CD4-positive, CD25-positive, alpha-beta regulatory T cell (primary cell): ENCODE data around the gene MPHOSPH9. TPM values are rescaled to one million over a fixed set of nuclear protein-coding genes. Genes with fewer than 3 reads are reported as not detected.

Source experiments
- ATAC-seq, 2 donors: fragments of 150-1000 bp; cut with Tn5 transposase; one replicate each; pipeline ENCODE4 v1.10.0; 2021; ENCODE audit warnings: low read depth in 2 of 2, moderate number of reproducible peaks in 2 of 2, moderate library complexity in 1 of 2
- DNase-seq, 3 donors: peaks; one replicate each; pipeline versions ENCODE4 v3.0.0 to v3.0.0-alpha.2; 2012 to 2022; ENCODE audit warnings: mixed read lengths in 1 of 3
- H3K27ac ChIP-seq: one replicate; pipeline ENCODE4 v1.7.0; 2013; ENCODE audit warnings: mild to moderate bottlenecking, low read length; ENCODE audit not compliant: insufficient read depth, poor library complexity, severe bottlenecking
- H3K27me3 ChIP-seq: one replicate; pipeline ENCODE4 v1.7.0; 2013; ENCODE audit warnings: low read length; ENCODE audit not compliant: control insufficient read depth, insufficient read depth
- H3K36me3 ChIP-seq: one replicate; pipeline ENCODE4 v1.7.0; 2013; ENCODE audit warnings: mild to moderate bottlenecking, low read length, moderate library complexity; ENCODE audit not compliant: control insufficient read depth, insufficient read depth
- H3K4me1 ChIP-seq: 2 replicates; pipeline ENCODE4 v1.7.0; 2013; ENCODE audit warnings: mild to moderate bottlenecking, low read length; ENCODE audit not compliant: insufficient read depth, control insufficient read depth, poor library complexity, severe bottlenecking
- H3K4me3 ChIP-seq: one replicate; pipeline ENCODE4 v1.7.0; 2013; ENCODE audit warnings: low read depth, mild to moderate bottlenecking, low read length, moderate library complexity
- H3K9me3 ChIP-seq, 2 experiments: 1 replicate in 1 of 2; 2 replicates in 1 of 2; pipeline ENCODE4 v1.7.0; 2013; ENCODE audit warnings: low read length in 2 of 2, mild to moderate bottlenecking in 1 of 2, moderate library complexity in 1 of 2; ENCODE audit not compliant: control insufficient read depth in 2 of 2
- H3K27ac Mint-ChIP-seq, 3 donors: one replicate each; pipeline ENCODE4 v1.8.0; 2020 to 2022; ENCODE audit warnings: mild to moderate bottlenecking in 3 of 3, mixed read lengths in 3 of 3, moderate library complexity in 2 of 3
- H3K27me3 Mint-ChIP-seq: one replicate; pipeline ENCODE4 v1.8.0; 2022; ENCODE audit warnings: mild to moderate bottlenecking, mixed read lengths
- H3K36me3 Mint-ChIP-seq: one replicate; pipeline ENCODE4 v1.8.0; 2020; ENCODE audit warnings: mixed read lengths
- H3K4me1 Mint-ChIP-seq, 4 donors: one replicate each; pipeline ENCODE4 v1.8.0; 2020 to 2022; ENCODE audit warnings: mixed read lengths in 4 of 4, mild to moderate bottlenecking in 1 of 4
- H3K4me3 Mint-ChIP-seq, 4 donors: one replicate each; pipeline ENCODE4 v1.8.0; 2020 to 2022; ENCODE audit warnings: mild to moderate bottlenecking in 4 of 4, mixed read lengths in 4 of 4, moderate library complexity in 3 of 4
- H3K9me3 Mint-ChIP-seq, 7 donors: one replicate each; pipeline ENCODE4 v1.8.0; 2020 to 2022; ENCODE audit warnings: mixed read lengths in 7 of 7, mild to moderate bottlenecking in 3 of 7, moderate library complexity in 2 of 7
- polyA plus RNA-seq, 4 donors: library from polyadenylated mRNA; unstranded; fragments of 300-500 nt; fragmentation: Illumina TruSeq; gene quantifications; one replicate each; pipeline ENCODE4 v1.2.3, GENCODE V29; 2021
- total RNA-seq: library from RNA; stranded (reverse); gene quantifications from one replicate; pipeline ENCODE4 v1.2.3, GENCODE V29; 2022

MPHOSPH9 gene
- total and polyA plus RNA-seq, 5 donors from 2014 or later, result 30.9 to 83.5 (median 48.2) TPM

DNA sequence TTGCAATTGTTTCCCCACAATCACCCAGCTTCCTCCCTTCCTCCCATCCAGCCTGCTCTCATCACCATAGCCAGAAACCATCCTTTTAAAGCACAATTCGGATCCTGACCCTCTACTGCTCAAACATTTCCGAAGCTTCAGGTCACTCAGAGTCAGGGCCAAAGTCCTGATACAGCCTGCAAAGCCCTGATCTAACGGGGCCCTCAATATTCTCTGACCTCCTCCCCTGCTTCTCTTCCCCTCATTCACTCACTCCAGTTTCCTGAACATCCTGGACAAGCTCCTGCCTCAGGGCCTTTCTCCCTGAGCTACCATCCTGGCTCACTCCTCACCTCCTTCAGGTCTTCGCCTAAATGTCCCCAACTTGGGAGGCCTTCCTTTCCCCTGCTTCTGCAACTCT, 128.1 kb downstream of the MPHOSPH9 start:
- Mint-ChIP-seq H3K4me3 (peak overlapping the region in 2 of 4 donors; percentile 6 to 86), H3K27ac (peak overlapping the region; percentile 77 to 98 (median 97)), H3K27me3 (no peaks in the 10 kb centered on the region), H3K4me1 (peaks cover 21 to 88% (median 49%) of the 10 kb centered on the region in 4 donors), H3K36me3 (peaks cover 50% of the 10 kb centered on the region), H3K9me3 (no peaks in the 10 kb centered on the region)
- Histone ChIP-seq H3K4me1 (peaks cover 54% of the 10 kb centered on the region), H3K9me3 (no peaks in the 10 kb centered on the region), H3K27ac (no peak overlapping the region), H3K36me3 (peaks cover 8% of the 10 kb centered on the region), H3K27me3 (no peaks in the 10 kb centered on the region), H3K4me3 (no peak overlapping the region)
- ATAC-seq, result no peak
- DNase-seq, result no peak

Other genes starting within 250 kb of the MPHOSPH9 start
- 57.2 TPM for gene PITPNM2, start 82.1 kb downstream of the MPHOSPH9 start, total RNA-seq
- gene PITPNM2, start 82.1 kb downstream of the MPHOSPH9 start, polyA plus RNA-seq, result 1 to 10 TPM; 2.2 to 4.5 (median 3.9) TPM
- 31.0 TPM for gene MTRFR, start 295 bp upstream of the MPHOSPH9 start, total RNA-seq
- gene MTRFR, start 295 bp upstream of the MPHOSPH9 start, polyA plus RNA-seq, result 10 to 100 TPM; 32.8 to 46.4 (median 44.2) TPM
- 9.2 TPM for gene CDK2AP1, start 38.7 kb upstream of the MPHOSPH9 start, total RNA-seq
- gene CDK2AP1, start 38.7 kb upstream of the MPHOSPH9 start, polyA plus RNA-seq, result 1 to 10 TPM; 1.0 to 6.5 (median 3.2) TPM
- gene SBNO1, start 131.7 kb upstream of the MPHOSPH9 start, total RNA-seq, result 36.4 TPM
- 10 to 100 TPM; 27.8 to 34.5 (median 29.6) TPM for gene SBNO1, start 131.7 kb upstream of the MPHOSPH9 start, polyA plus RNA-seq
- gene KMT5A, start 151.0 kb upstream of the MPHOSPH9 start, total RNA-seq, result 34.9 TPM
- gene KMT5A, start 151.0 kb upstream of the MPHOSPH9 start, polyA plus RNA-seq, result 1 to 10 TPM; 1.2 to 4.6 (median 1.7) TPM
- gene RILPL2, start 203.5 kb upstream of the MPHOSPH9 start, total RNA-seq, result 14.7 TPM
- gene RILPL2, start 203.5 kb upstream of the MPHOSPH9 start, polyA plus RNA-seq, result 10 to 100 TPM; 10.2 to 15.5 (median 10.9) TPM
- gene SNRNP35, start 225.0 kb upstream of the MPHOSPH9 start, total RNA-seq, result 47.8 TPM
- gene SNRNP35, start 225.0 kb upstream of the MPHOSPH9 start, polyA plus RNA-seq, result 10 to 100 TPM; 43.5 to 54.4 (median 46.0) TPM